GM12865 (cell line): Measurements from ENCODE around the gene RPL35.

Experiments
- DNase-seq: peaks from one replicate; pipeline ENCODE4 v3.0.0; 2010; ENCODE audit warnings: low read depth
- H3K4me3 ChIP-seq: 2 replicates; pipeline ENCODE4 v1.5.1; 2011; ENCODE audit warnings: mild to moderate bottlenecking, low read depth, low read length, control low read depth
- CTCF ChIP-seq: IDR thresholded peaks from 2 replicates; pipeline ENCODE4 v1.5.1; 2011; ENCODE audit warnings: low read length, control low read depth, low read depth, inconsistent platforms; ENCODE audit not compliant: insufficient read depth; ENCODE audit errors: missing control alignments

The RPL35 gene

GRCh38 chr9:124884376-124884775, 22.6 kb upstream of the RPL35 start:
- no peak for DNase-seq
- no peak overlapping the region for H3K4me3 ChIP-seq
- TF ChIP-seq CTCF = no peak

GRCh38 chr9:124882231-124882630, 20.5 kb upstream of the RPL35 start:
- no peak for TF ChIP-seq CTCF

GRCh38 chr9:124881138-124881743, 19.5 kb upstream of the RPL35 start:
- no peak for TF ChIP-seq CTCF
- no peak for DNase-seq
- H3K4me3 ChIP-seq = no peak overlapping the region

More at GRCh38 chr9:124882231-124882630, 20.5 kb upstream of the RPL35 start:
- no peak for DNase-seq
- no peak overlapping the region for H3K4me3 ChIP-seq

GRCh38 chr9:124880501-124880900, 18.7 kb upstream of the RPL35 start:
- no peak for TF ChIP-seq CTCF
- no peak overlapping the region for H3K4me3 ChIP-seq
- peak; percentile 75 for DNase-seq

- no peak overlapping the region for H3K4me3 ChIP-seq
- TF ChIP-seq CTCF = no peak
- no peak for DNase-seq
Measured at GRCh38 chr9:124879226-124879625, 17.5 kb upstream of the RPL35 start.

- H3K4me3 ChIP-seq = no peak overlapping the region
- DNase-seq = no peak
- no peak for TF ChIP-seq CTCF
Measured at GRCh38 chr9:124878518-124878917, 16.8 kb upstream of the RPL35 start.

- TF ChIP-seq CTCF = no peak
- no peak for DNase-seq
- H3K4me3 ChIP-seq = no peak overlapping the region
Measured at GRCh38 chr9:124878021-124878420, 16.3 kb upstream of the RPL35 start.
